Testis (tissue), 2 donors: Measurements from ENCODE around the gene SPACDR.

Experiments
- CTCF ChIP-seq, 3 experiments: fragments of 450-650 bp in 2 of 3; fragments of 200-600 bp in 1 of 3; sonication (generic) in 1 of 3; IDR thresholded peaks; one replicate each; pipeline ENCODE4 v1.5.1; 2016 to 2019; ENCODE audit warnings: antibody characterized with exemption in 3 of 3, mild to moderate bottlenecking in 2 of 3, moderate library complexity in 1 of 3
- POLR2A ChIP-seq: fragments of 450-650 bp; IDR thresholded peaks from one replicate; pipeline ENCODE4 v1.6.1; 2017; ENCODE audit warnings: antibody characterized with exemption, mild to moderate bottlenecking, moderate library complexity

GRCh38 chr7:100477871-100478267 is 13.8 kb upstream of the SPACDR start:
- TF ChIP-seq POLR2A (no peak), CTCF (IDR thresholded peaks at IDR 0.05) (no peak)
